Bone marrow (tissue), 2 donors: ENCODE data around the gene INPP5A.
"Not testable (repeated sequence)": the region's sequence is repeated elsewhere in the genome, so short reads cannot be mapped to it uniquely, and the experiment has no call there.

Experiments used
- DNase-seq, 2 donors: peaks; one replicate each; lab custom pipeline; 2025; lab: John Stamatoyannopoulos, UW

Gene INPP5A

DNA sequence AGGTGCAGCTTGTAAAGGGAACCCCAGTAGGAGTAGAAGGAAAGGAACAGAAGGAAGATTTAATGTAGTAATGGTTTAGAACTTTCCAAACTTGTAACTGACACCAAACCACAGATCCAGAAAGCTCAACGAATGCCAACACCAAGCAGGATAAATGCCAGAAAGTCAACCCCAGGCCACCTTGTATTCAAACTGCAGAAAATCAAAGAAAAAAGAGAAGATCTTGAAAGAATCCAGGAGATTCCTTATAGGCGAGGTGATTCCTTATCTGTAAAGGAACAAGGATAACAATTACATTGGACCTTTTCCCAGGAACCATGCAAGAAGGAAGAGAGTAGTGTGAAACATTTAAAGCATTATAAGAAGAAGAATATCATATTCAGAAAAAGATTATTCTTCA, 154.7 kb downstream of the INPP5A start:
- DNase-seq = no peak

DNA sequence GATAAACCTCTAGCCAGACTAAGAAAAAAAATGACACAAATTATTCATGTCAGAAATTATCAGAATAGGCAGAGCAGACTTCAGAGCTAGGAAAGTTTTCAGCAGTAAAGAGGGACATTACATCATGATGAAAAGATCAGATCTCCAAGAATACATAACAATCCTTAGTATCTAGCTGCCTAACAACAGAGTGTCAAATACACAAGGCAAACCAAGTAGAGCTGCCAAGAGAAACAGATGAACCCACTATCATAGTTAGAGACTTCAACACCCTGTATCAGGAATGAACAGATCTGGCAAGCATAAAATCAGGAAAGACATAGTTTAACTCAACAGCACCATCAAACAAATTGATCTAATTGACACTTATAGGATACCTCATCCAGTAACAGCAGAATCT, 156.1 kb downstream of the INPP5A start:
- DNase-seq = no peak

- DNase-seq = no peak
These were observed 158.6 kb downstream of the INPP5A start for GRCh38 chr10:132696204-132696603.

- DNase-seq = no peak
These were observed 159.4 kb downstream of the INPP5A start for GRCh38 chr10:132696728-132697577.

GRCh38 chr10:132697578-132698200, 160.1 kb downstream of the INPP5A start:
- no peak for DNase-seq

GRCh38 chr10:132698211-132698751, 160.7 kb downstream of the INPP5A start:
- no peak for DNase-seq

GRCh38 chr10:132698761-132699391, 161.3 kb downstream of the INPP5A start:
- DNase-seq = no peak

DNA sequence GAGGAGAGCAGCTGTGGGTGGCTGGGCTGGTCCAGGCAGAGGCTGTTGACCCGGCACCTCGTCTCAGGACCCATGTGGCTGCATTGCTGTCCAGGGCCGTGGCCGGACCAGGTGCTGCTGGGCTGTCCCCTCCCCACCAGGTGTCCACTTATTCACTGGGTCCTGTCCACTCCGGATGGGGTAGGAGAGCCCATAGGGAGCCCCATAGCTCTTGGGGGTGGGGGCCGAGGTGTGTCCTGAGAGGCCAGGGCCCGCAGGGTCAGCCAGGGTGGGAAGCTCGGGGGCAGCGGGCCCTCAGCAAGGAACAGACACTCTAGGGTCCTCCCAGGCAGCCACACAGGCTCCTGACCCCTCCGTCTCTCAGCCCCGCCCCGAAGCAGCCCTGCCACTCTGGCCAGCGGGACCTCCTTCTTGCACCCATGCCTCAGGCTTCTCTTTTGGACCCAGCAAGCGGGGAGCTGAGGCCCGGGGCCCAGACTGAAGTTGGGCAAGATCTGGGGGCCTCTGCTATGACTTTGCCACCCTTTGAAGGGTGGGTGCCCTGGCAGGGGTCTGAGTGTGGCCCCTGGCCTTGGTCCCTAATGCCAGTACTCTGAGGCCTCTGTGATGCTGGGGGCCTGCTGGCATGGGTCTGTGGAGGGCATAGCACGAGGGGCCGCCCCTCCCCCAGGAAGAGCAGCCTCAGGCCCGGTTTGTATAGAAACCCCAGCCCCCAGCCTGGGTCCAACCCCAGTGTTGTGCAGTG, 162.0 kb downstream of the INPP5A start:
- no peak for DNase-seq

DNA sequence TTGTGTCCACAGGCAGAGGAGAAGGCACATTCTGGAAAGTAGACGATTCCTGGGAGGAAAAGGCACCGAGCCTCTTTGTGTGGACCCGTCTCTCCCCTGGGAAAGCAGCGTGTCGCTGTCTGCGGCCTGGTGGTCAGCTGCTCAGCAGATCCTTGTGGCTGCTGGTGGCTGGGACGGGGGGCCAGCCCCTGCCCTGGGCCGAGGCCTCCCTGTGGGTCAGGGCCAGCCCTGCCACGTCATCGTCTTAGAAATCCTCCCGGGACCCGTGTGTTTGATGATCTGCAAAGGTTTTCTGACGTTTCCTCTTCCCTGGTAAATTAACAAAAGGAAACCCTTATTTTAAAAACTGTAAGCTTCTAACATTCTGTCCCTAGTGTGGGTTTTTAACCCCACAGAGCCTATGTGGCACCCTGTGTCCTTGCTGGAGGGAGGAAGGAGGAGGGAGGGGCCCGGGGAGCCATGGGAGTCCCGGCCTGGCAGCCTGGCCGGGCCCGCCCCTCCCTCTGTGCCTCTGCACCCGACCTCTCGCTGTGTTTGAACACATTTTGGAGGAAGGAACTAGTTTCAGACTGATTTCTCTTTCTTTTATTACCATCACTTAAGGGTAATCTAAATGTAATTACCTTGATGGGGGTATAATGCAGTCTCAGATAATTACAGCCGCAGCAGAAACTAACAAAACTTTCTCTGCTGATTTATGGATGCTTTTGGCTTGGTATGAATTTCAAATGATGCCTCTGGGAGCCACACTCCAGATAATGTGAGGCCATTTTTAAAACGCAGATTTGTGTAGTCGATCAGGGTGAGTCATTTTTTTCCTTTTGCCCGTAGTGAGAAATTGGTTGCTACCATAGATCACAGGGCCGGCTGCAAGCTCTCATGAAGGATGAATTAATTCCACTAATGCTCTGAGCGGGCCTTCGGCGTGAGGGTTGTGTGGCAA, 162.8 kb downstream of the INPP5A start:
- no peak for DNase-seq

DNA sequence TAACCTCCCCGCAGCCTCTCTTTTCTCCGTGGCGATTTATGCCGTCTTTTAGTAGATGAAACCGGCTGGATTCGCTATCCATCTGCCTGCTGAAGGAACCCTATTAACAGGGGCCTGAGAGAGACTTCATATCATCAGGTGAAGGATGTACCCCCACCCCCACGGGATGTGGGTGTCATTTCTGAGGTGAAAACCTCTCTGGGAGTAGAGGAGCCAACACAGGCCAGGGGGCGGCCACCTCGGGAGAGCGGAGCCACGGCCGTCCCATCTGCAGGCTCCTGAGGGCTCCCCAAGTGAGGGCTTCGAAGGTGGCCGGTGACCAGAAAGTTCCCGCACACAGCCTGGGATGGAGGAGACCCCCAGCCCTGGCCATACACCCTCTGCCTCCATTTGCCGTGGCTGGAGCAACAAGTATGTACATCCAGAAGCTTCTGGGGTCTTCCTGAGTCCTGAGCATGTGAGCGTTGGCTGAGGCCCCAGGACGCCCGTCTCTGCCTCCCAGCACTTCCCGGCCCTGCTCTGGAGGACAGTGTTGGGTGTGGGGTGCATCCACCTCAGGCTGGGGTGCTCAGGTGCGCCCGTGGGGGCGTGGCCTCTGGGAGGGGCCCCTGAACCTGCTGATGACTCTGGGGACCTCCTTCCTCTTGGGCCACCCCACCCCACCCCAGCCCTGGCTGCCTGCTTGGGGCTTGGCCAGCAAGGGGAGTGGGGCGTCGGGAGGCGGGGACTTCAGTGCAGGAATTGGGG, 163.7 kb downstream of the INPP5A start:
- no peak for DNase-seq

GRCh38 chr10:132701846-132702190, 164.2 kb downstream of the INPP5A start:
- DNase-seq = no peak

DNA sequence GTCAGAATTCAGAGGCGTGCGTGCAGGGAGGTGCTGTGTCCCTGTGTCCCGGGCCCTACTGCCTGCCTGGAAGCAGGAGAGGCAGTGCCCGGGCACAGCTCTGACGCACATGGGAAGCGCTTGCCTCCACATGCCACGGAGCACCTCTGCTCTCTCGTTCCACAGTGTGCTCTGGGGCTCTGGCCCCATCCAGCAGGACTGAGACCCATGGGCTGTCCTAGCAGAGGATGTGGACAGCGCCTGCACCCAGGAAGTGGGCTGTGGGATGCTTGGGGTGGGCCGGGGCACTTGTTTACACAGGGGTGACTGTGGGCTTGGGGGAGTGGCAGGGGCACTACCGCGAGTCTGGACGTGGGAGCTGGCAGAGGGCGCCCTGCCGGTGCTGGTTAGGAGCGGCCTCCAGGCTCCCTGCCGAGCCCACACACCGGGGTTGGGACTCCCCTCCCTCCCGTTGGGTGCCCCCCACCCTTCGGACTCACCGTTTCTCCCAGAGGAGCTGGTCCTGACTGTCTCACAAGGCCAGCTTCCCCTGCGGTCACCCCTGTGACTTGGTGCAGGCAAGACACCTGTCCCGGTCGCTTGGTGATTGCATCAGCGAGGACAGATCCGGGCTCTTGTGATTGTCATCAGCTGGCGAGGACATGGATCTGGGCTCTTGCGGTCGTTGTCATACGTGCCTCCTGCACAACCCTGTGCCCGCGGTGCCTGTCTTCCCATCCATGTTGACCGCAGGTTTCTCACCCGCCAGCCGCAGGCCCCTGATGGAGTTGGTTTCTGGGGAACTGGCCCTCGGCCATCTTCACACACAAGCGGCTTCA, 165.2 kb downstream of the INPP5A start:
- no peak for DNase-seq

DNA sequence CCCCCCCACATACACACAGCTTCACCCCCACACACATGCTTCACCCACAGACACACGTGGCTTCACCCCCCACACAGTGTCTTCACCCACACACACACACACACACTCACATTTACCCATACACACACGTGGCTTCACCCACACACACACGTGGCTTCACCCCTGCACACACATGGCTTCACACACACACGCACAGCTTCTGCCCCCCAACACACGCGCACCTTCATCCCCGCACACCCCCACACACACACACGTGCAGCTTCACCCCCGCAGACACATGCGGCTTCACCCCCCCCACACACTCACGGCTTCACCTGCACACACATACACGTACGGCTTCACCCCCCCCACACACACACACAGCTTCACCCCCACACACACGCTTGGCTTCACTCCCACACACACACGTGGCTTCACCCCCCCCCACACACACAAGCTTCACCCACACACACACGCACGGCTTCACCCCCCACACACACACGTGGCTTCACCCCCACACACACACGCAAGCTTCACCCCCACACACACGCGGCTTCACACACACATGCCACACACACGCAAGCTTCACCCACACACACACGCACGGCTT, 165.9 kb downstream of the INPP5A start:
- DNase-seq = no peak

DNA sequence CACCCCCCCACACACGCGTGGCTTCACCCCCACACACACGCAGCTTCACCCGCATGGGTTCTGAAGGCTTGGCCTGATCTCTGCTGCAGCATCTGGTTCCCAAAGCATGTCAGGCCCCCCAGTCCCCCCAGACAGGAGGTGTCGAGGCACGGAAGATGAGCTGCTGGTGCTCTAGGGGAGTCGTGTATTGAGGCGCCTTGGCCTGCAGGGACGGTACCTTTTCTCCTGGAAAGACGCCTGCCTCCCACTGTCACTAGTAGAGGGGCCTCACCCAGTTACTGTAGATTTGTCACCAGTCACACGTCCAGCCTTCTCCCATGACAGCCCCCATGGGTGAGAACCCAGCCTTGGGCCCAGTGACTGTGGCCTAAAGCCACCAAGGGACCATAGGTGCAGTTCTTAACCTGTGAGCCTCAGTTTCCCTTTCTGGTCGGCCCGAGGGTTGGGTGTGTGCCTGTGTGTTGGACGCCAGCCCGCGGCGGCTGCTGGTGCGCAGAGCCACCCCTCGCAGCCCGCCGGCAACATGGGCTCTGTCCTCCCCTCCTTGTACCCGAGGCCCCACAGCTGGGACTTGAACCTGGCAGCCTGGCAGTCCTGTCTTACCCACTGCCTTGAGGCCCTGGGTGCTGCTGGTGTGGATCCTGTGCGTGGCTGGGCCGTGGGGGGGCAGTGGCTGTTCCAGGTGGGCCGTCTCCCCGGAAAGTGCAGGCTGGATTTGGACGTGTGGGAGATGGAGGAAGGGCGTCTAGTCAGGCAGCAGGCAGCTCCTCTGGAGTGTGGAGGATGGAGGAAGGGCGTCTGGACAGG, 166.6 kb downstream of the INPP5A start:
- DNase-seq = no peak

GRCh38 chr10:132704815-132705064, 167.2 kb downstream of the INPP5A start:
- DNase-seq = not testable (repeated sequence)

- DNase-seq = no peak
These were observed 167.6 kb downstream of the INPP5A start for GRCh38 chr10:132705173-132705572.

DNA sequence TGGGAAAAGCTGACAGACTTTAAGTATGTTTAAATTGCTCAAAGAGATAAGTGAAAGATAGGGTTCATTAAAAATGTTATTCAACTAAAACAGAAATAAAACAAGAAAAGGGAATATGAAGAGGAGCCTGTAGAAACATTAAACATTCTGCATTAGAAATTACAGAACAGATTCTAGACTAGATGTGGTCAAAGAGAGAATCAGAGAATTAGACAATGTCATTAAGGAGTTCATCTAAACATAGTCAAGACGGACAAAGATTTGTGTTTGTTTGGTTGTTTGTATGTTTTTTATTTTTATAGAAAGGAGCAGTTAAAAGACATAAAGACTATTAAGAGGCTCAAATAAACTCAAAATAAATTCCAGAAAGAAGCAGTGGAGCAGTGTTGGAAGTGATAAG, 168.4 kb downstream of the INPP5A start:
- DNase-seq = no peak

GRCh38 chr10:132706701-132707100, 169.1 kb downstream of the INPP5A start:
- no peak for DNase-seq
